ENCODE data around the gene OR2S2. TPM values are rescaled to one million over a fixed set of nuclear protein-coding genes. Genes with fewer than 3 reads are reported as not detected.
"Not testable (repeated sequence)": the region's sequence is repeated elsewhere in the genome, so short reads cannot be mapped to it uniquely, and the experiment has no call there.

OR2S2 gene
- total RNA-seq (2014; rRNA removed; shearing (Covaris generic)): not detected in 2 replicates
- not detected in 2 replicates for polyA plus RNA-seq (2015; cell fraction: cytosol; rRNA removed)
- polyA plus RNA-seq (2015; cell fraction: nucleus; rRNA removed): not detected in 2 replicates

DNA sequence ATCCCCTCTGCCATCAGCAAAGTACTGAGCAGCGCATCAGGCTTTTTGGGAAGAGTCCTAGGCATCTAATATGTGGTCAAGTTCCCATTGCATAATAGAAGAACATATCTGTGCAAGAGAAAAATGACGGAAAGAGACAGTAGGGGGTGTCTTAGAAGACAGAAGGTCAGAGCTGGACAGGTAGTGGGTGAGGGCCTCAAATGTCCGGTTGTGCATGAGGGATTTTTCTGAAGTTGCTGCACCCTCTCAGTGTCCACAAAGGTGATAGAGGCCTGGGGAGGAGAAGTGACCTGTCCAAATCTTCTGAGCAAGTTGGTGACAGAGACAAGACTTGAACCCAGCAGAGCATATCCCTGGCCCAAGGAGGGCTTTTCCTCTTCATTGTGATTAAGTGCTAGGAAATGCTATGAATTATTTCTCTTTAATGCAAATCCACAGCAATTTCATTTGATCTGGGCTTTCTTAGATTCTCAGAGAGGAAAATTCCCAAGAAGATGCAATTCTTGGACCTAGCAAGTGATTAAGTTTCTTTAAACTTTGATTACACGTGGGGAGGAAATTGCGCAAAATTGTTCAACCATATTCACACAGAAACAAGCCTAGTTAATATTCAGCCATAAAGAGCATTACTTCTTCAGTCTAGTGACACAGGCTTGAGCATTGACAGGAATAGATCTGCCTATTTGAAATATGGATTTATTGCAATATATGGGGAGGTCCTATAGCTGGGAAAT is at the start of gene OR2S2:
OR2S2 (minus strand) TSS at position 51 of the 734 bp plus-strand sequence. CDS start 56 bp downstream, outside the sequence.
- in situ Hi-C loops (cut with HindIII; ENCODE audit: low pct_unique_long_range_greater_than_20kb, low sequenced_read_pairs): no loop called here
- DNase-seq (ENCODE audit: low read depth, low spot score): no peak

DNA sequence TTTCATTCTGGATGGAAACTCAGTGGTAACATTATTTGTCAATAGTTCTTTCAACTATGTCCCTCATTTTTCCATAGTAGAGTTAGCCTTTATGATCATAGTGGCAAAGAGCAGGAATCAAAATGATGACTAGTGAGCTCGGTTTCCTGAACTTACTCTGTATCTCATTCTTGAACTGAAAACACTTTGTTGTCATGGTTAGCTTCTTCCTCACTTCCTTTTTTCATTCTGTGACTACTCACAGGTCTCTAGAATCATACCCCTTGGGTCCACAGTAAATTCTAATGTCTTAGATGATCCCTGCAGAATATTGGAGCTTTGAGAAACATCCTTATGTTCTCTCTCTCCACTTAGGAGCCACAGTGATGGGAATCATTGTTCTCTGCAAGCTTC is 49.4 kb upstream of the OR2S2 start:
- no peak for DNase-seq (ENCODE audit: low read depth, low spot score)
- in situ Hi-C loops (cut with HindIII; ENCODE audit: low pct_unique_long_range_greater_than_20kb, low sequenced_read_pairs): no loop called here

DNA sequence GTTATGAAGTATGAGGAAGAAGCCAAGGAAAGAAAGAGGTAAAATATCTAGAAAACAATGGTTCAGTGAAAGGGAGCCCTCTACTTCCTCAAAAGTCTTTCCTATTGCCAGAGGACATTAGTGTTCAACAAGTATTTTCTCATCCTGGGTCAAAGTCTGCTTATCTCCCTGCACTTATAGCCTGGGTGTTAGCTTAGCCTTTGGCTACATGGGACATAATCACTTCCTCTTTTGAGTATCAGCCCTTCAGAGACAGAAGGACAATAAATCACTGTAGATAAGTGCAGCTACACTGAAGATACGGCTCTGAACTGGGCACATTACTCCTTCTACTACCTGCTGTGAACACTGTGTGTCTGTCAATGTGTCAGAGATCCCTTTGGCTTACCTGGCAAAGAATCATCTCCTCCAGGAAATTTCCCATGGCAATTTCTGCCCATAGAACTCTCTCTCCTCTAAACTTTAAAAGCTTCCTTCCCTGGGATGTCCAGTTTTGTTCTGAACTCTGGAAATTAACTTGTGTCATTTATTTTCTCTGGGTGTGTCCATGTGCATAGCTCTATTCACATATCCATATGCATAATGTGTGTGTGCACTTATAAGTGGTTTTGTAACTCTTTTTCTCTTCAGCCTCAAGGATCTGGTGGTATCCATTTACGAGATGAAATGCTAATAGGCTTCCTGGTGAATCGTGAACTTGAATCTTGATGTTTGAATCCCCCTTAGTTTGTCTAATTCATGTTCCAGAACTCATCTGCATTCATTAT is 48.8 kb upstream of the OR2S2 start:
- in situ Hi-C loops (cut with HindIII; ENCODE audit: low pct_unique_long_range_greater_than_20kb, low sequenced_read_pairs): no loop called here
- no peak for DNase-seq (ENCODE audit: low read depth, low spot score)

GRCh38 chr9:36005891-36006290 is 47.9 kb upstream of the OR2S2 start:
- in situ Hi-C loops (cut with HindIII; ENCODE audit: low pct_unique_long_range_greater_than_20kb, low sequenced_read_pairs): no loop called here
- DNase-seq (ENCODE audit: low read depth, low spot score): no peak

DNA sequence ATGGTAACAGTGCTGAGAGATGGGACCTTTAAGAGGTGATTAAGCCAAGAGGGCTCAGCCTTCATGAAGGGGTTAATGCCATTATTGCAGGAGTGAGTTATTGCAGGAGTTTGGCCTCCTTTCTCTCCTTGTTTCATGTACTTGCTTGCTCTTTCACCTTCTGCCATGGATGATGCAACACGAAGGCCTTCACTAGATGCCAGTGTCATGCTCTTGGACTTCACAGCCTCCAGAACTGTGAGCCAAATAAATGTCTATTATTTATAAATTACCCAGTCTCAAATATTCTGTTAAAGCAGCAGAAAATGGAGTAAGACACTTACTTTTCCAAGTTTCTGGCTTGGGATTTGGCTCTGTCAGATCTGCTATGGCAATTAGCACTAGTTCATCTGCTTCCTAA is 40.4 kb upstream of the OR2S2 start:
- in situ Hi-C loops (cut with HindIII; ENCODE audit: low pct_unique_long_range_greater_than_20kb, low sequenced_read_pairs): no loop called here
- DNase-seq (ENCODE audit: low read depth, low spot score): no peak

GRCh38 chr9:35997016-35997415 is 39.1 kb upstream of the OR2S2 start:
- DNase-seq (ENCODE audit: low read depth, low spot score); in situ Hi-C loops (cut with HindIII; ENCODE audit: low pct_unique_long_range_greater_than_20kb, low sequenced_read_pairs): not testable (repeated sequence)

GRCh38 chr9:35996358-35996970 is 38.5 kb upstream of the OR2S2 start:
- in situ Hi-C loops (cut with HindIII; ENCODE audit: low pct_unique_long_range_greater_than_20kb, low sequenced_read_pairs): no loop called here
- DNase-seq (ENCODE audit: low read depth, low spot score): no peak

- in situ Hi-C loops (cut with HindIII; ENCODE audit: low pct_unique_long_range_greater_than_20kb, low sequenced_read_pairs): no loop called here
- DNase-seq (ENCODE audit: low read depth, low spot score): no peak
Observed at GRCh38 chr9:35994959-35995358, 37.0 kb upstream of the OR2S2 start.

- no peak for DNase-seq (ENCODE audit: low read depth, low spot score)
- in situ Hi-C loops (cut with HindIII; ENCODE audit: low pct_unique_long_range_greater_than_20kb, low sequenced_read_pairs): no loop called here
Observed at GRCh38 chr9:35993976-35994720, 36.2 kb upstream of the OR2S2 start.

- in situ Hi-C loops (cut with HindIII; ENCODE audit: low pct_unique_long_range_greater_than_20kb, low sequenced_read_pairs); DNase-seq (ENCODE audit: low read depth, low spot score): not testable (repeated sequence)
Observed at GRCh38 chr9:35993136-35993535, 35.2 kb upstream of the OR2S2 start.

GRCh38 chr9:35990155-35990554 is 32.2 kb upstream of the OR2S2 start:
- in situ Hi-C loops (cut with HindIII; ENCODE audit: low pct_unique_long_range_greater_than_20kb, low sequenced_read_pairs): no loop called here
- no peak for DNase-seq (ENCODE audit: low read depth, low spot score)

GRCh38 chr9:35984021-35984420 is 26.1 kb upstream of the OR2S2 start:
- in situ Hi-C loops (cut with HindIII; ENCODE audit: low pct_unique_long_range_greater_than_20kb, low sequenced_read_pairs): no loop called here
- no peak for DNase-seq (ENCODE audit: low read depth, low spot score)

DNA sequence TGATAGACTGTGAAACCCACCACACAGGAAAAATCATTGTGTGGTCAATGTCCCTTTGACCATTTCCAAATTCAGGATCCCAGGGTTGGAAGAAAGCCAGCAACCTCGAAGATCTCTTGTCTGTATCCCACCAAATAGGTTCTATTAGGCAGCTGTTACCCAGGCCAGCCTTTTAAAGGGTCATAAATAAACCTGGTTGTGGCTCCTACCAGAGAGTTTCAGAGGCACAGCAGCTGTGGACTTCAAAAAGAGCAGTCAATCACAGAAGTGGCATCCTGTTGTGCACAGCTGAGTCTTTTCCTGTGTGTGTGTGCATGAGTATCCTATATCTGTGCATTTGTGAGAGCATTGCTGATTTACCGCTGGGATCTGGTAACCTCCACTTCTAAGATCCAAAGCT is 23.7 kb upstream of the OR2S2 start:
- no peak for DNase-seq (ENCODE audit: low read depth, low spot score)
- in situ Hi-C loops (cut with HindIII; ENCODE audit: low pct_unique_long_range_greater_than_20kb, low sequenced_read_pairs): no loop called here

DNA sequence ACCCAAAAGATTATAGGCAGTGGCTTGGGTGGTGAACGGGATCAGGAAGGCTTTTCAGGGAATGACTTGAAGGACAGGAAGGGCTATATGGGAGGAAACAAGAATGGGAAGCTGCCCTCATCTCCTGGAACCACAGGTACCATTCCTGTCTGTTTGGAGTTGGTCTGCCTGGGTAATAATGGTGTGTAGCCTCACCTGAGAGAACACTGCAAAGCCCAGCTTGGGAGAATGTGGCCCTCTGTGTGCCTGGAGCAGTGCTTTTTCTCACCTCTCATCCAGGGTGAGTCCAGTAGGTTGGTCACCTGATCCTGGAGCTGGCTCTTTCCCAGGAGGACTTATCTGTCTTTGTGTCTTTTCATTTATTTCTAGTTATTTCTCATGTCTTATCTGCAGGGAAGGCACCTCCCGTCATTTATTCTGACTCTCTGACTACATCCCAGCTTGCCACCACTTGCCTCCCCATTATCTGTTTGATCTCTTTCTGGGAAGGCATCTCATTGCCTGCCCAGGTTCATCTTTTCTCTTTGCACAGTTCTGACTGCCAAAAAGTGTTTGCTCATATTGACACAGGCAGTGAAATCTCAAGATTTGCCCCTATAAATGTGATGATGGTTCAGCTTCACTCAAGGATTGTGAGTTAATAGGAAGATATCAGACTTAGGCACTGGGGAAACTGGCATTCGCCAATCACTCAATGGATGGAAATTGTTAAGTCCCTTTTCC is 22.5 kb upstream of the OR2S2 start:
- no peak for DNase-seq (ENCODE audit: low read depth, low spot score)
- in situ Hi-C loops (cut with HindIII; ENCODE audit: low pct_unique_long_range_greater_than_20kb, low sequenced_read_pairs): no loop called here

- DNase-seq (ENCODE audit: low read depth, low spot score): no peak
- in situ Hi-C loops (cut with HindIII; ENCODE audit: low pct_unique_long_range_greater_than_20kb, low sequenced_read_pairs): no loop called here
Observed at GRCh38 chr9:35978792-35979191, 20.8 kb upstream of the OR2S2 start.

- no peak for DNase-seq (ENCODE audit: low read depth, low spot score)
- in situ Hi-C loops (cut with HindIII; ENCODE audit: low pct_unique_long_range_greater_than_20kb, low sequenced_read_pairs): no loop called here
Observed at GRCh38 chr9:35976726-35977125, 18.8 kb upstream of the OR2S2 start.

DNA sequence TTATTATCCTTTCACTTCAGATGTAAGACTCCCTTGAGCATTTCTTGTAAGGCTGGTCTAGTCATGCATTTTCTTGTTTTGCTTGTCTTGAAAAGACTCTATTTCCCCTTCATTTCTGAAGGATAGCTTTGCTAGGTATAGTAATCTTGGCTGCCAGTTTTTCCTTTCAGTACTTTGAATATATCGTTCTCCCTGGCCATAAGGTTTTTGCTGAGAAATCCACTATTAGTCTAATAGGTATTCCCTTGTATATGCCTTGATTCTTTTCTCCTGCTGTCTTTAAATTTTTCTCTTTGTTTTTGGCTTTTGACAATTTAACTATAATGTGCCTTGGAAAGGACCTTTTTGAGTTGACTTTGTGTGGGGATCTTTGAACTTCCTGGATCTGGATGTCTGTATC is 16.8 kb upstream of the OR2S2 start:
- in situ Hi-C loops (cut with HindIII; ENCODE audit: low pct_unique_long_range_greater_than_20kb, low sequenced_read_pairs): no loop called here
- no peak for DNase-seq (ENCODE audit: low read depth, low spot score)

All from SK-MEL-5 (cell line).